GM21825 (cell line): ENCODE data around the gene ETV3.
A peak's percentile ranks its signal among the peaks of the same experiment; 100 is the strongest.
"Not testable (repeated sequence)": the region's sequence is repeated elsewhere in the genome, so short reads cannot be mapped to it uniquely, and the experiment has no call there.

Experiments used
- ATAC-seq: cut with Tn5 transposase; IDR thresholded peaks from one replicate; pipeline ENCODE4 v1.9.1; 2021; ENCODE audit warnings: mild to moderate bottlenecking, moderate library complexity; ENCODE audit not compliant: unreplicated experiment

The ETV3 gene

GRCh38 chr1:157113631-157114030, 24.6 kb downstream of the ETV3 start:
- no peak for ATAC-seq

- no peak for ATAC-seq
These were observed 25.1 kb downstream of the ETV3 start for GRCh38 chr1:157113106-157113505.

- ATAC-seq: no peak
These were observed 25.9 kb downstream of the ETV3 start for GRCh38 chr1:157112186-157112867.

- ATAC-seq: no peak
These were observed 26.6 kb downstream of the ETV3 start for GRCh38 chr1:157111396-157112165.

GRCh38 chr1:157110686-157111085, 27.5 kb downstream of the ETV3 start:
- no peak for ATAC-seq

GRCh38 chr1:157110003-157110402, 28.2 kb downstream of the ETV3 start:
- no peak for ATAC-seq

- no peak for ATAC-seq
These were observed 29.7 kb downstream of the ETV3 start for GRCh38 chr1:157108448-157108847.

GRCh38 chr1:157107702-157108101, 30.5 kb downstream of the ETV3 start:
- ATAC-seq: no peak

- peak; percentile 12 for ATAC-seq
These were observed 31.4 kb downstream of the ETV3 start for GRCh38 chr1:157106813-157107189.

GRCh38 chr1:157105988-157106812, 32.0 kb downstream of the ETV3 start:
- peak; percentile 74 for ATAC-seq

- ATAC-seq: no peak
These were observed 32.8 kb downstream of the ETV3 start for GRCh38 chr1:157105298-157105987.

GRCh38 chr1:157104598-157105293, 33.4 kb downstream of the ETV3 start:
- no peak for ATAC-seq

- ATAC-seq: no peak
These were observed 34.9 kb downstream of the ETV3 start for GRCh38 chr1:157103268-157103667.

- no peak for ATAC-seq
These were observed 37.0 kb downstream of the ETV3 start for GRCh38 chr1:157101149-157101548.

- no peak for ATAC-seq
These were observed 38.6 kb downstream of the ETV3 start, which contains the start of gene ETV3L for GRCh38 chr1:157099633-157100009. ETV3L (minus strand) TSS chr1:157099808; CDS start chr1:157099523, 285 bp downstream.

- not testable (repeated sequence) for ATAC-seq
These were observed 39.1 kb downstream of the ETV3 start for GRCh38 chr1:157098987-157099632.

- no peak for ATAC-seq
These were observed 39.7 kb downstream of the ETV3 start for GRCh38 chr1:157098519-157098918.

GRCh38 chr1:157097692-157098091, 40.5 kb downstream of the ETV3 start:
- no peak for ATAC-seq

GRCh38 chr1:157096881-157097280, 41.3 kb downstream of the ETV3 start:
- ATAC-seq: no peak

- ATAC-seq: no peak
These were observed 42.6 kb downstream of the ETV3 start for GRCh38 chr1:157095551-157095950.
